Activated CD4-positive, alpha-beta T cell treated with anti-CD3 and anti-CD28 coated beads for 1 hour (primary cell): ENCODE measurements around the gene NFIA.

ENCODE experiments used
- DNase-seq: peaks from one replicate; pipeline ENCODE4 v3.0.0-alpha.2; 2020

NFIA gene

GRCh38 chr1:61480273-61480935 is 398.0 kb downstream of the NFIA start:
- no peak for DNase-seq

DNA sequence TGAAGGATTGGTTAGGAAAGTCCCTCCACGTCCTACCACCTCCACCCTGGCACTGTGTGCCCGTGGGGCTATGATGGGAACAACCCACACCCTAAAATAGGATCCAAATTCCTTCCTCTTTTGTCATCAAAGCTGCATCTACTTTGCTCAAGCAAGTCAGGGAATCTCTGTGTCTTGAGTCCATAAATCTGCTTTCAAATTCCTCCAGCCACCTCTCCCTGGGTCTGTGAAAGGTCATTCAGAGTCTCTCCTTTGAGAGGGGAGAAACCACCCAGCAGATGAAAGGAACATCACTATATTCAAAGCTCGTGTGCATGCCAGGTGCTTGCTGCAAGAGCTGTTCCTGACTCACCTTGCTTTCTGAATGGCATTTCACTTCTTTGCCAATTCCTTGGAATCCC is 399.0 kb downstream of the NFIA start:
- no peak for DNase-seq

DNA sequence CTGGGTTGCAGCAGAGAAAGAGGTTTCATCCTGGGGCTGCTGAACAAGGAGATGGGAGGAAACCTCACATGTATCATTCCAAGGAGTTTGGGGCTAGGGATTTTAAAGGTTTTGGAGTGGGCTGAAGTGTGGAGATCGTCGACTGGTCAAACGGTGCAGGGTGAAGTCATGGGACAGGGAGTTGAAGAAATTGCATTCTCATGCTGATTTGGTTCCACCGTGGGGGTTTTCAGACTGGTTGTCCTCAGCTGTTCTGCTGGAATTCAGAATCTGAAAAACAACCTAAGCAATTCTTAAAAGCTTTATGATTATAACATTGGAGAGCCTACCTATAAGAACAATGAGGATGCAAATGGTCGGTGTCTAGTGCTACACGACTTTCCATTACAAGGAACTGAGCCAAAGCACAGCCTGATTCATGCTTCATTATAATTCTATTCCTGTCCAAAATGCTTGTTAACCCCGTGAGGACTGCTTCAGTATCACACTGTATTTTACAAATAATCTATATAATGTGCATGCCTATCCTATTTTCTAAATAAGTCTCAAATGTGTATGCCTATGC is 399.9 kb downstream of the NFIA start:
- DNase-seq, result no peak

DNA sequence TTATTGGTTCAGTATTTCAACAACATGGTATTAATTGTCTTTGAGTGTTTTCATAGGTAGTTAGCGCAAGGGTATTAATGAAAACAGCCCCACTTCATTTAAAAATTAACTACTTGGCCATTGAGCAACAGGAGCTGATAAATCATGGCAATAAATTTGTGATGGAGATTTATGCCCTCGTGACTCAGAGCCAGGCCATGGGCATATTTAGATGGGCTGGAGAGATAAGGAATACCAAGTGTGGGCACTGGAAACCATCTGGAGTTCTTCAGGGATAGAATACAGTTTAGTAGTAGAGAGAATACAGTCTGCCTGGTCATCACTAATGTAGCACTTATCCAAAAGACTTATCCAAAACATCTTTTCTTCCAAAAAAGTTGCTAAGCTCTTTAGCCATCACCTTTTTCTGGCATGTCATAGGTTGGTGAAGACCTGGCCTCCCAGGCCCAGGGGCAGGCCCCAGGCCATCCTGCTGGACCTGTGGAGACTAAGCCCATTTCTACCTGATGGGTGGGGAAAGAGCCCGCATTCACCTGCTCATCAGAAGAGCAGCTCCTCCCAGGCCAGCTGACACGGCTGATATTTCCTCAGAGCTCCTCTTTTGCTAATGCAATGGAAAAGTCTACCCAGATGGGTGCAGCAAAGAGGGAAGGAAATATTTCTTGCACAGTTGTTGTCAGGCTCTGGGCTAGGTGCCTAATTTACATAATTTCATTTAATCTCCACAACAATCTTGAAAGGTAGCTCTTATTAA is 404.6 kb downstream of the NFIA start:
- no peak for DNase-seq

GRCh38 chr1:61487801-61488200 is 405.4 kb downstream of the NFIA start:
- no peak for DNase-seq

DNA sequence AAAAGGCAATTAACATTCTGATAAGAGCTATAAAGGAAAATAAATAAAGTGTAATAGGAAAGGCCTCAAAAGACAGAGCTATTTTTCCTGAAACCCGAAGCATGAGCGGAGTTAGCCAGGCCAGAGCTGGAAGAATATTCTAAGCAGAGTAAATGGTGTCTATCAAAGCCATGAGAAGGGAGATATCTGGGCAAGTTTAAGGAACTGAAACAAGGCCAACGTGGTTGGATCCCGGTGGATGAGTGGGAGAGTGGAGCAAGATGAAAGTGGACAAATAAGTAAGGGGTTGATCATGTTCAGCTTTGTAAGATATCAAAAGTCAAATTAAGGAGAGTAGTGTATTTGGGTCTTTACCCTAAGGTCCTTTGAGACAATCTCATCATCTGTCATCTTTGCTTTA is 408.6 kb downstream of the NFIA start:
- no peak for DNase-seq

DNA sequence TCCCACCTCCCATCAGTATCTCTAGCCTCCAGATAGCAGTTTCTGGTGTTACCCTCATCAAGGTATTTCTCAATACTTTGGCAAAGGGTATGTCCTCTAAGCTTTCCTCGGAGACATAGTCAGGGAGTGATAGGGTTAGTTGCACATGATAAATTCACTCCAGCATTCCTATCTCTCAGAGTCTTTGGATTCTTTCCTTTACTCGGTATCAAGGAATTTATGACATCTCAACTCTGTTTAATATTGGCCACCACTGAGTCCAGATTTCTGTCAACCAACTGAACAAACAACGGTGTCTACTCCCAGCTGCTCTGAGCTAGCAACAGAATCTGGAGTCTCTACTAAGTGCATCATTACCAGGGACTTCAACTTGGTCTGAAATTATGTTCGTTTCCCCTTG is 409.1 kb downstream of the NFIA start:
- no peak for DNase-seq

- DNase-seq, result no peak
These were observed 411.6 kb downstream of the NFIA start for GRCh38 chr1:61494000-61494399.

- no peak for DNase-seq
These were observed 414.1 kb downstream of the NFIA start for GRCh38 chr1:61496501-61496900.

- no peak for DNase-seq
These were observed 414.7 kb downstream of the NFIA start for GRCh38 chr1:61497013-61497412.

- no peak for DNase-seq
These were observed 416.0 kb downstream of the NFIA start for GRCh38 chr1:61498342-61498741.

GRCh38 chr1:61501971-61502916 is 419.9 kb downstream of the NFIA start:
- DNase-seq, result no peak

DNA sequence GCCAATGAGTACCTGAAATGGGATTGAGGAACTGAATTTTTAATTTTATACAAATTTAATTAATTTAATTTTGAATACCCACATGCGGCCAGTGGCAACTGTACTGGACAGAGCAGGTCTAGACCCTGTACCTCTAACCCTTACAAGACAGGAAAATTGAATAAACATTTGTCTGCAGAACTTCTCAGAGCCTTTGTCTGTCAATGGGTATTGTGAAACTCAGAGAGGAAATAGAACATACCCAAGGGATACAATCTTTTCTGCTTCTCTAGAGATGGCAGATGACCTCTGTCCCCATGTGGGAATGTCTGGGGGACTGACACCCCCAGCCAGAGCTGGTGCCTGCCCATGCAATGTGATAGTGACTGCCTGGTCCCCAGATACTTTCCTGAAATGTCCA is 421.9 kb downstream of the NFIA start:
- no peak for DNase-seq

DNA sequence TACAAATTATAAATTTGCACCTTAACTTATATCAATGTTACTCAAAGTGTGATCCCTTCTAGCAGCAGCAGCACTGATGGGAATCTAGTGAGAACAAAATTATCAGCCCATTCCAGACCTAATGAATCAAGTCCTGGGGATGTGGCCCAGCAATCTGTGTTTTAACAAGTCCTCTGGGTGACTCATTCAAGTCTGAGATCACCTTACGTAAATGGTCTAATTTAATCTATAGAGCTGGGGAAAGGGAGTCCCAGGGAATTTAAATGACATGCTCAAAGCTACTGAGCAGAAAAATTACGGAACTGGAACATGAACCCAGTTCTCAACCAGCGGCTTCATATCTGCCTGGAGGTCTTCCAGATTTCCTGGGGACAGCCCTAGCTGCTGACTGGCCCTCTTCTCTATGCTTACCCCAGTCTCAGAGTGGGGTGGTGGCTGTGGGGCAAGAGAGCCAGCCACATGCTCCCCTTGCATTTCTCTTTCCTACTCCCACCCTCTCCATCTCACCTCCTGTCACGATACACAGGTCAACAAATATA is 422.6 kb downstream of the NFIA start:
- DNase-seq, result no peak

GRCh38 chr1:61506236-61506635 is 423.9 kb downstream of the NFIA start:
- DNase-seq, result no peak

DNA sequence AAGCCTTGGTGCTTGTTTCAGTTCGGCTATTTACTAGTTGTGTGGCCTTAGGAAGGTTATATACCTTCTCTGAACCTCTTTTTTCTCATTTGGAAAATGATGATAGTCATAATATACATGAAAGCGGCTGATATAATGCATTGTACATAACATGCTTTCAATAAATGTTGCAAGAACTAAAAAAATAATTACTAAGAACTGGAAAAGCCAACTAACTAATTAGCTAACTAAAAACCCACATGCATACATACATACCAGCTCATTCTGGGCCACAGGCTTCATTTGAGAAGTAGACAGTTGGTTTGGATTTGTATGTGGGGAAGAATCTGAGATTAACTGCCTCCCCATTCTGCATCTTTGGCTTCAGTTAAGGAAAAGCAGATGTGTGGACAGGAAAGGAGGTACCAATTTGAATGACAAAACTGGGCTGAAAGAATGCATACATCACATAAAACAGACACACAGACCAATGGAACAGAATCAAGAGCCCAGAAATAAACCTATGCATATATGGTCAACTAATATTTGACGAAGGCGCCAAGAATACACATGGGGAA is 424.7 kb downstream of the NFIA start:
- DNase-seq, result no peak
